Testis (tissue), 2 donors: ENCODE measurements around the gene HYKK.

Experiments
- CTCF ChIP-seq, 3 experiments: fragments of 450-650 bp in 2 of 3; fragments of 200-600 bp in 1 of 3; sonication (generic) in 1 of 3; IDR thresholded peaks; one replicate each; pipeline ENCODE4 v1.5.1; 2016 to 2019; ENCODE audit warnings: antibody characterized with exemption in 3 of 3, mild to moderate bottlenecking in 2 of 3, moderate library complexity in 1 of 3
- POLR2A ChIP-seq: fragments of 450-650 bp; IDR thresholded peaks from one replicate; pipeline ENCODE4 v1.6.1; 2017; ENCODE audit warnings: antibody characterized with exemption, mild to moderate bottlenecking, moderate library complexity

DNA sequence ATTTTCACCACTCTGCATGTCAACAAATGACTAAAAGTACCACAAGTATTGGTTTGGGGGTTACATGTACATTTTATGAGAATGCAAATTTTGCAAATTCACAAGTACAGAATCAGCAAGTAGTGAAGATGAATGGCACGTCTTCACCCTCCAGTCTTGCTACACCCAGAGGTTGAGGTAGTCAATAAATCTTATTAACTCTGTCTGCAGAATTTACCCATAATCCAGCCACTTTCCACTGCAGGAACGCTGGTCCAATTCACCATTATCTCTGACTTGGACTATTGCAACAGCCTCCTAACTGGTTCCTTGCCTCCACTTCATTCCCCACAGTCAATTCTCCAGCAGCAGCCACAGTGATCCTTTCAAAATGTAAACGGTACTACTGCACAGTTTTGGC lies 43.4 kb downstream of the HYKK start:
- TF ChIP-seq CTCF (IDR thresholded peaks at IDR 0.05) (no peak), POLR2A (no peak)
